Heart left ventricle (tissue), 16 donors: Measurements from ENCODE around the gene TICAM2. TPM values are rescaled to one million over a fixed set of nuclear protein-coding genes. Genes with fewer than 3 reads are reported as not detected.

Experiments used
- ATAC-seq, 4 donors: fragments of 200-7000 bp; cut with Tn5 transposase; one replicate each; pipeline ENCODE4 v1.9.1; 2020 to 2022; ENCODE audit warnings: moderate library complexity in 4 of 4, mild to moderate bottlenecking in 3 of 4, moderate number of reproducible peaks in 1 of 4
- DNase-seq, 5 donors: peaks; one replicate each; pipeline ENCODE4 v3.0.0-alpha.2; 2020
- H3K27ac ChIP-seq, 12 donors: fragments of 200-600 bp; sonication (generic) in 4 of 12; one replicate each; pipeline versions ENCODE4 v1.5.0 to v1.8.0; 2016 to 2022; ENCODE audit warnings: mild to moderate bottlenecking in 2 of 12
- H3K27me3 ChIP-seq, 9 donors: fragments of 200-600 bp; sonication (generic) in 2 of 9; one replicate each; pipeline versions ENCODE4 v1.5.1 to v1.8.0; 2016 to 2022; ENCODE audit warnings: mild to moderate bottlenecking in 3 of 9
- H3K36me3 ChIP-seq, 9 donors: fragments of 200-600 bp; sonication (generic) in 2 of 9; one replicate each; pipeline versions ENCODE4 v1.5.0 to v1.8.0; 2018 to 2022; ENCODE audit warnings: mild to moderate bottlenecking in 2 of 9
- H3K4me1 ChIP-seq, 12 donors: fragments of 200-600 bp; sonication (generic) in 4 of 12; one replicate each; pipeline versions ENCODE4 v1.5.0 to v1.8.0; 2016 to 2022; ENCODE audit warnings: mild to moderate bottlenecking in 3 of 12
- H3K4me3 ChIP-seq, 12 donors: fragments of 200-600 bp; sonication (generic) in 4 of 12; one replicate each; pipeline versions ENCODE4 v1.5.0 to v1.8.0; 2017 to 2022; ENCODE audit warnings: mild to moderate bottlenecking in 9 of 12, moderate library complexity in 4 of 12
- H3K9me3 ChIP-seq, 12 donors: fragments of 200-600 bp; sonication (generic) in 4 of 12; one replicate each; pipeline versions ENCODE4 v1.5.0 to v1.8.0; 2016 to 2022; ENCODE audit warnings: mild to moderate bottlenecking in 1 of 12
- CTCF ChIP-seq, 12 donors: fragments of 200-600 bp; sonication (generic) in 4 of 12; IDR thresholded peaks; one replicate each; pipeline versions ENCODE4 v1.5.0 to v1.8.0; 2018 to 2022; ENCODE audit warnings: antibody characterized with exemption in 12 of 12, mild to moderate bottlenecking in 5 of 12
- POLR2A ChIP-seq, 2 donors: fragments of 450-650 bp; IDR thresholded peaks; one replicate each; pipeline ENCODE4 v1.6.1; 2017; ENCODE audit warnings: antibody characterized with exemption in 2 of 2, mild to moderate bottlenecking in 2 of 2, moderate library complexity in 2 of 2
- WGBS, 4 donors: extraction: QIAGEN DNeasy Blood & Tissue Kit in 2 of 4; methylation state at CpG; one replicate each; pipeline versions ENCODE4 v1.1.5 to v1.1.7; 2013 to 2018; 5-methylcytosine and 5-hydroxymethylcytosine counted together
- intact Hi-C, 10 donors: fragments of 100-400 bp; cut with DNase I; formaldehyde crosslinking; loops; one replicate each; pipeline versions ENCODE4 v1.11.1 to v1.14.2; 2022
- polyA plus RNA-seq, 2 donors: library from polyadenylated mRNA; stranded (reverse); fragments of 200-250 nt; gene quantifications; one replicate each; pipeline ENCODE4 v1.2.3, GENCODE V29; 2013
- total RNA-seq, 9 donors: library from RNA; depleted of rRNA in 2 of 9; stranded (reverse); fragments of >200 nt in 2 of 9; fragmentation: NEBNext Ultra II Directional in 3 of 9; extraction: Animal tissue kit (Norgen Biotek cat#: 25700) in 3 of 9; gene quantifications; one replicate each; pipeline versions ENCODE4 v1.1.0 to v1.2.4, GENCODE V29; 2016 to 2023
- donor health status: ischemic (EF 13 %, LVEDD 7.1; RV severe dilation, severe dysfunction).
- donor health status: healthy with polysubstance abuse.
- donor health status: DM: no; HTN: yes; CAD: no.
- donor health status: DM: no; HTN: no; CAD: no.
- donor health status: ischemic (EF 25% LVEDD 6.9; RV normal size, moderate dysfunction).
- donor health status: ischemic (EF 25% LVEDD 5.7; RV mildly dilated, moderate dysfunction).
- donor health status: healthy.
- donor health status: DM: yes; HTN: yes; CAD: no.
- donor health status: ischemic (EF 35%, LVEDD 5.7; RV mildly dilated, moderate dysfunction).
- donor health status: nonischemic (EF 11% LVEDD 7.7; RV severe dilation, severe dysfunction).
- donor health status: DM: yes; HTN: yes; CAD: no.
- donor health status: PGD.
- donor health status: ischemic (EF 29% LVEDD 5.4; RV normal size, mild dysfunction).
- donor health status: nonischemic (EF 23%, LVEDD 6.1; RV moderate dilation, normal function).

TICAM2 gene
- total and polyA plus RNA-seq, 11 donors, result 0.75 to 4.1 (median 1.9) TPM

GRCh38 chr5:115543365-115544042, 58.8 kb downstream of the TICAM2 start:
- peak in 3 of 4 donors; percentile 2 to 37 (median 32) for ATAC-seq
- DNase-seq, result peak in 1 of 5 donors; percentile 42
- intact Hi-C loops, result loop anchor here in 8 of 10 donors (2.0 to 10.0 kb wide), 12 partner anchors 81 to 299 kb away; partner anchors contain the start of genes TMED7 (in 2 of the 8), AP3S1 (in 1 of the 8) and ATG12 (in 1 of the 8)
- peaks cover 0 to 16% (median 6%) of the 10 kb centered on the region in 12 donors for H3K9me3 ChIP-seq
- TF ChIP-seq POLR2A (IDR thresholded peaks at IDR 0.05) (no peak), CTCF (IDR thresholded peaks at IDR 0.05) (no peak)
- WGBS, 4 donors, result 1 to 7% (median 2%) methylated on average over 14 to 15 of the region's 15 CpGs
- peak overlapping the region; percentile 61 to 98 (median 89) for H3K4me3 ChIP-seq
- H3K4me1 ChIP-seq, result peaks cover 0 to 54% (median 33%) of the 10 kb centered on the region in 12 donors
- peak overlapping the region; percentile 78 to 99 (median 97) for H3K27ac ChIP-seq
- H3K27me3 ChIP-seq, result no peaks in the 10 kb centered on the region
- peaks cover 0 to 30% (median 16%) of the 10 kb centered on the region in 9 donors for H3K36me3 ChIP-seq

DNA sequence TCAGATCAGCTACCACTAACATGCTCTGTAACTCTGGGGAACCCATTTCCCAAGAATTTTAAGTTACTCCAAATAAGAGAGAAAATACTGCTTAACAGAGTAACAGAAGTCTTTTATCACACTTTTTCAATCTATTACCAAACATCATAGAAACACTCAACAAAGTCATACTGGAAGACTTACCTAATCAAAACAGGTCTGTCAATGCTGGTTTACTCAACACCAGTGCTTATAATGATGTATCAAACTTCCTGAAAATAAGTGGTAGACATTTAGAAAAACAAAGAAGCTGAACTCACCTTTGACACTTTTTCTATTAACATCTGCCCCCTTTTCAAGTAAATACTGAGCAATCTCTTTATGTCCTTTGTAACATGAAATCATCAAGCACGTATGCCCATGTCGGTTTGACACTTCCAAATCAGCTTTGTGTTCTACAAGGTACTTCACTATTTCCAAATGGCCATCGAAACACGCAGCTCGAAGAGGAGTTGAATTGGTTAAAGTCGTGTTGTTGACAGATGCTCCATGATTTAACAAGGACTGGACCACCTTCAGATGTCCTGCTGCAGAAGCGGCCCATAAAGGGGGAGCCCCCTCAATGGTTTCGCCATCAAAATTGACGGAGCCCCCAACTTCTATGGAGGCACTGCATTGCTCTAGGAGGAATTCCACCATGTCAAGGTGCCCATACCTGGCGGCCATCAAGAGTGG, 59.5 kb downstream of the TICAM2 start:
- 34 to 48% (median 36%) methylated on average over 8 to 10 of the region's 10 CpGs for WGBS, 4 donors
- Histone ChIP-seq H3K4me1 (peaks cover 0 to 60% (median 40%) of the 10 kb centered on the region in 12 donors), H3K27me3 (no peaks in the 10 kb centered on the region), H3K4me3 (peak overlapping the region; percentile 61 to 98 (median 89)), H3K27ac (peak overlapping the region; percentile 78 to 99 (median 97)), H3K36me3 (peaks cover 0 to 30% (median 19%) of the 10 kb centered on the region in 9 donors), H3K9me3 (peaks cover 0 to 16% (median 6%) of the 10 kb centered on the region in 12 donors)
- ATAC-seq (no peak), DNase-seq (no peak)
- intact Hi-C loops, result loop anchor here in 8 of 10 donors (2.0 to 10.0 kb wide), 9 partner anchors 81 to 299 kb away; partner anchors contain the start of genes TMED7 (in 2 of the 8), AP3S1 (in 1 of the 8) and ATG12 (in 1 of the 8)
- no peak for TF ChIP-seq POLR2A (IDR thresholded peaks at IDR 0.05)
- no peak for TF ChIP-seq CTCF (IDR thresholded peaks at IDR 0.05)

DNA sequence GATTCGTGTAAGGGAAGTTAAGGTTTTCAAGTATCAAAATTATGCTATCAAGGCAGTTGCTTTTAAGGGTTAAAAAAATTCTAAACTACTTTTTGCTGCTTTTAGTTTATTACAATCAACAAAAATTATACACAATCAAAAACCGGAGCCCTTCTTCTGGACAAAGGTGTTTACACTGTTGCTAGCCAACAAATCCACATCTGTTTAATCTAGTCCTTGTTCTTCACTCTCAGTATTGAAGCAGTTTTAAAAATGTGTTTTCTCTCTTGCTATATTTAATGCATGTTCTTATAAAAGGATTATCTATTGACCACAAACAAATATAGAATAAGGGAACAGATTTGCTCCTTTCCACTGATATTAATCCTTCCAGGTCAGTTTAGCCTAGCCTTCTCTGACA, 60.2 kb downstream of the TICAM2 start:
- WGBS, 4 donors, result 5 to 13% (median 5%) methylated on average over 2 of the region's 2 CpGs
- no peak for ATAC-seq
- Histone ChIP-seq H3K27me3 (no peaks in the 10 kb centered on the region), H3K36me3 (peaks cover 0 to 30% (median 19%) of the 10 kb centered on the region in 9 donors), H3K4me1 (peaks cover 0 to 67% (median 47%) of the 10 kb centered on the region in 12 donors), H3K4me3 (peak overlapping the region; percentile 61 to 98 (median 89)), H3K9me3 (peaks cover 0 to 16% (median 6%) of the 10 kb centered on the region in 12 donors), H3K27ac (peak overlapping the region; percentile 78 to 99 (median 97))
- TF ChIP-seq POLR2A (IDR thresholded peaks at IDR 0.05), result no peak
- no peak for TF ChIP-seq CTCF (IDR thresholded peaks at IDR 0.05)
- no peak for DNase-seq
- intact Hi-C loops, result loop anchor here in 8 of 10 donors (2.0 to 10.0 kb wide), 9 partner anchors 80 to 300 kb away; partner anchors contain the start of genes TMED7 (in 2 of the 8), AP3S1 (in 1 of the 8) and ATG12 (in 1 of the 8)
